Trophoblast cell (in vitro differentiated cells and primary cell): ENCODE results near the gene SLC25A23. TPM values are rescaled to one million over a fixed set of nuclear protein-coding genes. Genes with fewer than 3 reads are reported as not detected.
"Not testable (repeated sequence)": the region's sequence is repeated elsewhere in the genome, so short reads cannot be mapped to it uniquely, and the experiment has no call there.

Experiments
- DNase-seq, 2 donors: peaks; one replicate each; pipeline ENCODE4 v3.0.0-alpha.2; 2016
- H2AFZ ChIP-seq: 2 replicates; pipeline ENCODE4 v1.6.1; 2013; ENCODE audit warnings: low read length, moderate library complexity, mild to moderate bottlenecking; ENCODE audit not compliant: insufficient read depth, poor library complexity
- H2AK5ac ChIP-seq: 2 replicates; pipeline ENCODE4 v1.6.1; 2013; ENCODE audit warnings: mild to moderate bottlenecking, low read length
- H2BK120ac ChIP-seq: 2 replicates; pipeline ENCODE4 v1.6.1; 2013; ENCODE audit warnings: low read length, mild to moderate bottlenecking, moderate library complexity; ENCODE audit not compliant: insufficient read depth, poor library complexity
- H2BK12ac ChIP-seq: 2 replicates; pipeline ENCODE4 v1.6.1; 2013; ENCODE audit warnings: mild to moderate bottlenecking, low read length, moderate library complexity
- H2BK5ac ChIP-seq: 2 replicates; pipeline ENCODE4 v1.6.1; 2013; ENCODE audit warnings: low read length, low read depth, moderate library complexity, mild to moderate bottlenecking; ENCODE audit not compliant: poor library complexity
- H3K14ac ChIP-seq: 2 replicates; pipeline ENCODE4 v1.6.1; 2013; ENCODE audit warnings: mild to moderate bottlenecking, low read length
- H3K18ac ChIP-seq: 2 replicates; pipeline ENCODE4 v1.6.1; 2013; ENCODE audit warnings: mild to moderate bottlenecking, low read length
- H3K23ac ChIP-seq: 2 replicates; pipeline ENCODE4 v1.6.1; 2013; ENCODE audit warnings: low read length
- H3K27ac ChIP-seq: 2 replicates; pipeline ENCODE4 v1.5.1; 2013; ENCODE audit warnings: low read depth, mild to moderate bottlenecking, inconsistent platforms, low read length, moderate library complexity
- H3K27me3 ChIP-seq: 2 replicates; pipeline ENCODE4 v1.6.1; 2013; ENCODE audit warnings: inconsistent platforms, mild to moderate bottlenecking, low read length, moderate library complexity; ENCODE audit not compliant: insufficient read depth
- H3K36me3 ChIP-seq, 2 experiments: 1 replicate in 1 of 2; 2 replicates in 1 of 2; pipeline ENCODE4 v1.6.1; 2013; ENCODE audit warnings: low read length in 2 of 2, mild to moderate bottlenecking in 2 of 2, moderate library complexity in 1 of 2; ENCODE audit not compliant: insufficient read depth in 2 of 2, control insufficient read depth in 1 of 2
- H3K4ac ChIP-seq: 2 replicates; pipeline ENCODE4 v1.6.1; 2013; ENCODE audit warnings: low read depth, mild to moderate bottlenecking, low read length, moderate library complexity
- H3K4me1 ChIP-seq, 2 experiments: 1 replicate in 1 of 2; 2 replicates in 1 of 2; pipeline ENCODE4 v1.6.1; 2013; ENCODE audit warnings: low read length in 2 of 2, mild to moderate bottlenecking in 2 of 2, moderate library complexity in 1 of 2; ENCODE audit not compliant: insufficient read depth in 2 of 2, control insufficient read depth in 1 of 2
- H3K4me2 ChIP-seq: 2 replicates; pipeline ENCODE4 v1.6.1; 2013; ENCODE audit warnings: inconsistent platforms, mild to moderate bottlenecking, low read length, moderate library complexity
- H3K4me3 ChIP-seq: 2 replicates; pipeline ENCODE4 v1.5.1; 2013; ENCODE audit warnings: mild to moderate bottlenecking, low read depth, low read length, inconsistent platforms
- H3K79me1 ChIP-seq: one replicate; pipeline ENCODE4 v1.6.1; 2013; ENCODE audit warnings: low read length
- H3K79me2 ChIP-seq: 2 replicates; pipeline ENCODE4 v1.6.1; 2013; ENCODE audit warnings: low read length, mild to moderate bottlenecking; ENCODE audit not compliant: control insufficient read depth, insufficient read depth, poor library complexity
- H3K9ac ChIP-seq: 2 replicates; pipeline ENCODE4 v1.6.1; 2013; ENCODE audit warnings: mild to moderate bottlenecking, low read length
- H3K9me3 ChIP-seq: 2 replicates; pipeline ENCODE4 v1.6.1; 2013; ENCODE audit warnings: low read depth, mild to moderate bottlenecking, control low read depth, inconsistent platforms, low read length; ENCODE audit not compliant: insufficient read depth
- H4K12ac ChIP-seq: 2 replicates; pipeline ENCODE4 v1.6.1; 2013; ENCODE audit warnings: low read depth, mild to moderate bottlenecking, low read length, moderate library complexity
- H4K8ac ChIP-seq: 2 replicates; pipeline ENCODE4 v1.6.1; 2013; ENCODE audit warnings: low read depth, mild to moderate bottlenecking, low read length, moderate library complexity
- H4K91ac ChIP-seq: one replicate; pipeline ENCODE4 v1.6.1; 2013; ENCODE audit warnings: low read depth, mild to moderate bottlenecking, low read length, moderate library complexity
- WGBS: extraction: QIAGEN DNeasy Blood & Tissue Kit; methylation state at CpG from one replicate; pipeline ENCODE4 v1.1.7; 2013; ENCODE audit warnings: missing lambda C conversion rate; ENCODE audit not compliant: insufficient read length, insufficient coverage; ENCODE audit errors: extremely low coverage; 5-methylcytosine and 5-hydroxymethylcytosine counted together
- polyA plus RNA-seq: library from polyadenylated mRNA; stranded (reverse); fragments of 200-250 nt; gene quantifications from 2 replicates; pipeline ENCODE4 v1.2.3, GENCODE V29; 2013

Gene SLC25A23
- polyA plus RNA-seq = 33.1 and 33.5 TPM in 2 replicates

DNA sequence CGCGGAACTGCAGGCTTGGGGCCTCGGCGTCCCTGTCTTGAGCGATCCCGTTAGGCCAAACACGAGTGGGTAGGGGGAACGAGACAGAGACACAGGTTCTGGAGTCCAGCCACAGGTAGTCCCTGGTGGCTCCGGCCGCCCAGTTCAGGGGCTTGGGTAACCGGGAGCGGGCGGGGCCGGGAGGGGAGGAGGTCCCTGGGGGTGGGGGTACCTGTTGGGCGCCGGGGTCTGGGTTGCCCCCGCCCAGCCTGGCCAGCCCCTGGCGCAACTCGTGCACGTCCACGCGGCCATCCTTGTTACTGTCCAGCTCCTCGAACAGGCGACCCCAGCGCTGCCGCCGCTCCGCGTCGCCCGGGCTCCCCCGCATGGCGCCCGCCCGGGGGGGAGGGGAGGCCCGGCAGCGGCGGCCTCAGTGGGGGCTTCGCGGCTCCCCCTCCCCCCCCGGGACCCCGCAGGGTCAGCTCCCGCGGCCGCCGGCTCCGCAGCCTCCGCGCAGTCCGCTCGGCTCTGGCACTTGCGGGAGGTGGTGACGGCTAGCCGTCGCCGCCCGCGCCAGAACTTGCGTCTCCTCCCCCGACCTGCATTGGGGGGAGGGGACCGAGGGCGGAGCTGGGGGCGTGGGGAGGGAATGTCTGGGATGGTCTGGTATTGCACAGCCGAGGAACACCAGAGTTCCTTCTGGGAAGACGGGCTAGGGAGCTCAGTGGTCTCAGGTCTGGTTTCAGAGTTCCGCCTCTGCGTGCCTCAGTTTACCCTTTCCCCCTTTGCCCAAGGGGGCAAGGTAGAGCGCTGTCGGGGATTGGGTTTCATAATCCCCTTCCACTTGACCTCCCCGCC is at the start of gene SLC25A23:
Gene SLC25A23, minus strand, starts transcription at position 531 of the 837 bp plus-strand sequence. Its CDS starts 164 bp downstream, at position 367.
- Histone ChIP-seq H4K8ac (peak within 1 kb of the TSS; percentile 55), H3K79me2 (peaks cover 7% of the 10 kb centered on the region), H2BK12ac (peak within 1 kb of the TSS; percentile 11), H2BK5ac (peak within 1 kb of the TSS; percentile 23), H3K23ac (no peak within 1 kb of the TSS), H4K91ac (peak within 1 kb of the TSS; percentile 14), H3K4me1 (peaks cover 10 to 16% of the 10 kb centered on the region in 2 experiments), H3K9me3 (peaks cover 1% of the 10 kb centered on the region), H3K36me3 (peaks cover 5 to 6% of the 10 kb centered on the region in 2 experiments), H3K4me3 (peak within 1 kb of the TSS; percentile 80), H2AK5ac (peak within 1 kb of the TSS; percentile 0), H3K27ac (no peak within 1 kb of the TSS), H3K79me1 (peaks cover 6% of the 10 kb centered on the region), H3K4ac (no peak within 1 kb of the TSS), H3K27me3 (no peaks in the 10 kb centered on the region), H2AFZ (peak within 1 kb of the TSS; percentile 68), H3K9ac (peak within 1 kb of the TSS; percentile 48), H3K4me2 (peak within 1 kb of the TSS; percentile 92), H3K14ac (peak within 1 kb of the TSS; percentile 46), H4K12ac (peak within 1 kb of the TSS; percentile 48), H2BK120ac (peak within 1 kb of the TSS; percentile 47), H3K18ac (peak within 1 kb of the TSS; percentile 69)
- WGBS = no CpG with 5 or more reads among the region's 70 CpGs
- DNase-seq = peak; percentile 20 to 55

DNA sequence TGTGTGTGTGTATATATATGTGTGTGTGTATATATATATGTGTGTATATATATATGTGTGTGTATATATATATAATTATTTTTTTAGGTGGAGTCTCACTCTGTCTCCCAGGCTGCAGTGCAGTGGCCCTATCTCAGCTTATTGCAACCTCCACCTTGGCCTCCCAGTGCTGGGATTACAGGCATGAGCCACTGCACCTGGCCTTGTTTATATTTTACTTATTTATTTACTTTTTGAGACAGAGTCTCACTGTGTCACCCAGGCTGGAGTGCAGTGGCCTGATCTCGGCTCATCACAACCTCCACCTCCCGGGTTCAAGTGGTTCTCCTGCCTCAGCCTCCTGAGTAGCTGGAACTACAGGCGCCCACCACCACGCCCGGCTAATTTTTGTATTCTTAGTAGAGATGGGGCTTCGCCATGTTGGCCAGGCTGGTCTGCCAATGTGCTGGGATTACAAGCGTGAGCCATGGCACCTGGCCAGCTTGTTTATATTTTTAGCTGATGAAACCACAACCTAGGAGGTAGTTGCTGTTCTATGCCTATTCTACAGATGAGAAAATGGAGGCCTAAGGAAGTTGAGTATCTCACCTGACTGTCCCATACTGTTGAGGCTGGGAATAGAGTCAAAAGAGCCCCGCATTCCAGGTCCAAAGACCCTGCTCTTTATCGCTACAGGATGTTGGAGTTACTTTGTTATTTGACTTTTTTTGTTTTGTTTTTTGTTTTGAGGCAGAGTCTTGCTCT is 48.6 kb upstream of the SLC25A23 start:
- WGBS = no CpG with 5 or more reads among the region's 9 CpGs
- H3K9me3 ChIP-seq, H2BK120ac ChIP-seq, H3K4me1 ChIP-seq, H3K18ac ChIP-seq, H3K4me2 ChIP-seq, H2AFZ ChIP-seq, DNase-seq, H4K8ac ChIP-seq, H3K36me3 ChIP-seq, H2AK5ac ChIP-seq, H3K4ac ChIP-seq, H3K79me1 ChIP-seq, H4K91ac ChIP-seq, H3K9ac ChIP-seq, H2BK12ac ChIP-seq, H4K12ac ChIP-seq, H2BK5ac ChIP-seq, H3K27me3 ChIP-seq, H3K79me2 ChIP-seq, H3K27ac ChIP-seq, H3K4me3 ChIP-seq, H3K23ac ChIP-seq, H3K14ac ChIP-seq: not testable (repeated sequence)

DNA sequence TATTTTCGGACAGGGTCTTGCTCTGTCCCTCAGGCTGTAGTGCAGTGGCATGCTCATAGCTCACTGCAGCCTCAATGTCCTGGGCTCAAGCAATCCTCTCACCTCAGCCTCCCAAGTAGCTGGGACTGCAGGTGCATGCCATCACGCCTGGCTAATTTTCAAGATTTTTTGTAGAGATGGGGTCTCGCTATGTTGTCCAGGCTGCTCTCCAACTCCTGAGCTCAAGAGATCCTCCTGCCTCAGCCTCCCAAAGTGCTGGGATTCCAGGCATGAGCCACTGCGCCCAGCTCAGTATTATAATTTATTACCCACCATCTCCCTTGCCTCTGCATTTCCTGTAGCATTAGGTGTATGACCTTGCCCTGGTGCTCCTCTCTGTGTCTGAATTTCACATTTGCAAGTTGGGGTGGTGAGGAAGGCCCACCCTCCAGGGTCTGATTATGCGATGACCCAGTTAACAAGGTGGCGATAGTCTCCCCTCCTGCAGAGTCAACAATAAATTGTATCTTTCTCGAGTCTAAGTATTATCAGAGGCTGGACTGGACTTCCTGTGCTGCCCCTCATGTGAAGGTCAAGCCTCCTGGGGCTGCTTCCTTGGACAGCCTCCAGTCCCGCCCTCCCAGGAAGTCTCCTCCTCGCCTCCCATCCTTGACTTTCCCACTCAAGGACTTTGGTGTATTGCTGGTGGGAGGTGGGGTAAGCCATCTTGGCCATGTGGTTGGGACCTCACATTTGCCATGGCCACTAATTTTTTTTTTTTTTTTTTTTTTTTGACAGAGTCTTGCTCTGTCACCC is 44.0 kb upstream of the SLC25A23 start:
- no peak overlapping the region for H3K9ac ChIP-seq
- no peak overlapping the region for H2BK12ac ChIP-seq
- WGBS = no CpG with 5 or more reads among the region's 9 CpGs
- H3K27me3 ChIP-seq = peaks cover 20% of the 10 kb centered on the region
- H4K8ac ChIP-seq = no peak overlapping the region
- H2AK5ac ChIP-seq = no peak overlapping the region
- H3K23ac ChIP-seq = no peak overlapping the region
- H3K36me3 ChIP-seq = no peaks in the 10 kb centered on the region
- H2AFZ ChIP-seq = no peak overlapping the region
- no peak overlapping the region for H4K91ac ChIP-seq
- no peak overlapping the region for H3K14ac ChIP-seq
- H4K12ac ChIP-seq = no peak overlapping the region
- no peak overlapping the region for H3K4me2 ChIP-seq
- no peaks in the 10 kb centered on the region for H3K4me1 ChIP-seq
- H3K79me1 ChIP-seq = no peaks in the 10 kb centered on the region
- DNase-seq = no peak
- no peak overlapping the region for H3K18ac ChIP-seq
- no peaks in the 10 kb centered on the region for H3K79me2 ChIP-seq
- no peak overlapping the region for H2BK120ac ChIP-seq
- H2BK5ac ChIP-seq = no peak overlapping the region
- H3K4me3 ChIP-seq = no peak overlapping the region
- peaks cover 1% of the 10 kb centered on the region for H3K9me3 ChIP-seq
- no peak overlapping the region for H3K4ac ChIP-seq
- H3K27ac ChIP-seq = no peak overlapping the region
